CD4-positive, alpha-beta T cell treated with Interleukin-12 subunit alpha and Interleukin-12 subunit beta, for 1 hour (primary cell): Measurements from ENCODE around the gene SLC26A4.
"Not testable (repeated sequence)": the region's sequence is repeated elsewhere in the genome, so short reads cannot be mapped to it uniquely, and the experiment has no call there.

ENCODE experiments used
- DNase-seq: peaks from one replicate; pipeline ENCODE4 v3.0.0-alpha.2; 2020

SLC26A4 gene

GRCh38 chr7:107660381-107661080 lies at the start of gene SLC26A4:
SLC26A4 (plus strand) TSS chr7:107660828; CDS start chr7:107661642, 814 bp downstream.
- no peak for DNase-seq

GRCh38 chr7:107613439-107613838 lies 47.2 kb upstream of the SLC26A4 start:
- no peak for DNase-seq

GRCh38 chr7:107613948-107614347 lies 46.7 kb upstream of the SLC26A4 start:
- DNase-seq = no peak

- DNase-seq = no peak
Observed at GRCh38 chr7:107614425-107614824, 46.2 kb upstream of the SLC26A4 start.

- DNase-seq = no peak
Observed at GRCh38 chr7:107615910-107616680, 44.5 kb upstream of the SLC26A4 start.

GRCh38 chr7:107622429-107622828 lies 38.2 kb upstream of the SLC26A4 start:
- DNase-seq = no peak

GRCh38 chr7:107622894-107623293 lies 37.7 kb upstream of the SLC26A4 start:
- DNase-seq = no peak

- DNase-seq = no peak
Observed at GRCh38 chr7:107627002-107627401, 33.6 kb upstream of the SLC26A4 start.

- DNase-seq = no peak
Observed at GRCh38 chr7:107628461-107629064, 32.1 kb upstream of the SLC26A4 start.

GRCh38 chr7:107630342-107630741 lies 30.3 kb upstream of the SLC26A4 start:
- DNase-seq = no peak

- no peak for DNase-seq
Observed at GRCh38 chr7:107631588-107632491, 28.8 kb upstream of the SLC26A4 start.

- DNase-seq = no peak
Observed at GRCh38 chr7:107632492-107632865, 28.1 kb upstream of the SLC26A4 start.

GRCh38 chr7:107638594-107638993 lies 22.0 kb upstream of the SLC26A4 start:
- no peak for DNase-seq

GRCh38 chr7:107639070-107639469 lies 21.6 kb upstream of the SLC26A4 start:
- not testable (repeated sequence) for DNase-seq

GRCh38 chr7:107641676-107642075 lies 19.0 kb upstream of the SLC26A4 start:
- DNase-seq = no peak

GRCh38 chr7:107642501-107642900 lies 18.1 kb upstream of the SLC26A4 start:
- DNase-seq = no peak

GRCh38 chr7:107643407-107643806 lies 17.2 kb upstream of the SLC26A4 start:
- DNase-seq = no peak

- DNase-seq = no peak
Observed at GRCh38 chr7:107643938-107644308, 16.7 kb upstream of the SLC26A4 start.

GRCh38 chr7:107644309-107644974 lies 16.2 kb upstream of the SLC26A4 start:
- DNase-seq = no peak

GRCh38 chr7:107652642-107653041 lies 8.0 kb upstream of the SLC26A4 start:
- no peak for DNase-seq

- no peak for DNase-seq
Observed at GRCh38 chr7:107658467-107658866, 2.2 kb upstream of the SLC26A4 start.

- DNase-seq = no peak
Observed at GRCh38 chr7:107659666-107660065, 962 bp upstream of the SLC26A4 start.
